CD4-positive, alpha-beta T cell treated with Interleukin-4 for 1 hour (primary cell): ENCODE results near the gene ACOT9.
"Not testable (repeated sequence)": the region's sequence is repeated elsewhere in the genome, so short reads cannot be mapped to it uniquely, and the experiment has no call there.

ENCODE experiments used
- DNase-seq, 2 donors: peaks; one replicate each; pipeline ENCODE4 v3.0.0-alpha.2; 2020 to 2022

The ACOT9 gene

GRCh38 chrX:23765449-23765848, 22.4 kb upstream of the ACOT9 start:
- DNase-seq, result no peak

- no peak for DNase-seq
Observed at GRCh38 chrX:23764188-23764984, 21.3 kb upstream of the ACOT9 start.

GRCh38 chrX:23759821-23760220, 16.7 kb upstream of the ACOT9 start:
- no peak for DNase-seq

GRCh38 chrX:23756165-23756564, 13.1 kb upstream of the ACOT9 start:
- DNase-seq, result peak; percentile 77 to 80

GRCh38 chrX:23754664-23755063, 11.6 kb upstream of the ACOT9 start:
- DNase-seq, result no peak

GRCh38 chrX:23752740-23753415, 9.8 kb upstream of the ACOT9 start:
- DNase-seq, result no peak

GRCh38 chrX:23749576-23749975, 6.5 kb upstream of the ACOT9 start:
- no peak for DNase-seq

- no peak for DNase-seq
Observed at GRCh38 chrX:23749129-23749528, 6.1 kb upstream of the ACOT9 start.

GRCh38 chrX:23745786-23746185, 2.7 kb upstream of the ACOT9 start:
- peak in 1 of 2 donors; percentile 61 for DNase-seq

- not testable (repeated sequence) for DNase-seq
Observed at GRCh38 chrX:23743623-23743971, 521 bp upstream of the ACOT9 start.

- DNase-seq, result peak in 1 of 2 donors; percentile 21
Observed at GRCh38 chrX:23742174-23742696, 841 bp downstream of the ACOT9 start.

GRCh38 chrX:23737413-23737812, 5.7 kb downstream of the ACOT9 start:
- DNase-seq, result no peak

GRCh38 chrX:23736030-23736429, 7.0 kb downstream of the ACOT9 start:
- DNase-seq, result no peak

GRCh38 chrX:23732704-23733103, 10.4 kb downstream of the ACOT9 start:
- peak in 1 of 2 donors; percentile 10 for DNase-seq

- DNase-seq, result no peak
Observed at GRCh38 chrX:23731951-23732350, 11.1 kb downstream of the ACOT9 start.

GRCh38 chrX:23729214-23729613, 13.9 kb downstream of the ACOT9 start:
- no peak for DNase-seq

GRCh38 chrX:23727206-23727605, 15.9 kb downstream of the ACOT9 start:
- no peak for DNase-seq

GRCh38 chrX:23726191-23726590, 16.9 kb downstream of the ACOT9 start:
- peak in 1 of 2 donors; percentile 19 for DNase-seq

GRCh38 chrX:23720117-23720677, 22.9 kb downstream of the ACOT9 start:
- no peak for DNase-seq

- DNase-seq, result no peak
Observed at GRCh38 chrX:23705235-23705634, 37.8 kb downstream of the ACOT9 start.

- no peak for DNase-seq
Observed at GRCh38 chrX:23704673-23705206, 38.3 kb downstream of the ACOT9 start.

GRCh38 chrX:23699636-23700194, 43.4 kb downstream of the ACOT9 start:
- DNase-seq, result peak; percentile 8 to 25

- DNase-seq, result peak; percentile 46 to 48
Observed at GRCh38 chrX:23694606-23695005, 48.5 kb downstream of the ACOT9 start.
